T47D (cell line): ENCODE results near the gene FRMD4B.

Source experiments
- DNase-seq, 2 experiments: peaks; one replicate each; pipeline versions ENCODE4 v3.0.0 to v3.0.0-alpha.2; 2011 to 2012; ENCODE audit warnings: low read depth in 1 of 2, low spot score in 1 of 2
- JUND ChIP-seq: IDR thresholded peaks from 2 replicates; pipeline ENCODE4 v1.6.1; 2012; ENCODE audit warnings: low read depth
- in situ Hi-C: cut with HindIII; loops from 2 replicates; pipeline ENCODE4 v1.10.0; 2016; ENCODE audit warnings: low sequenced_read_pairs, low pct_unique_long_range_greater_than_20kb

FRMD4B gene

GRCh38 chr3:69130689-69131088 is 255.2 kb downstream of the FRMD4B start:
- no peak for DNase-seq
- TF ChIP-seq JUND, result no peak
- in situ Hi-C loops, result no loop called here

GRCh38 chr3:69129531-69129930 is 256.4 kb downstream of the FRMD4B start:
- no peak for TF ChIP-seq JUND
- in situ Hi-C loops, result no loop called here
- DNase-seq, result no peak

GRCh38 chr3:69128509-69128908 is 257.4 kb downstream of the FRMD4B start:
- no peak for DNase-seq
- in situ Hi-C loops, result no loop called here
- TF ChIP-seq JUND, result no peak

- no peak for TF ChIP-seq JUND
- in situ Hi-C loops, result no loop called here
These were observed 258.9 kb downstream of the FRMD4B start for GRCh38 chr3:69126999-69127398.

GRCh38 chr3:69126216-69126615 is 259.7 kb downstream of the FRMD4B start:
- no peak for DNase-seq
- no peak for TF ChIP-seq JUND
- in situ Hi-C loops, result no loop called here

More at GRCh38 chr3:69126999-69127398, 258.9 kb downstream of the FRMD4B start:
- no peak for DNase-seq

- in situ Hi-C loops, result no loop called here
- TF ChIP-seq JUND, result no peak
- DNase-seq, result no peak
These were observed 263.5 kb downstream of the FRMD4B start, which contains the start of gene LMOD3 for GRCh38 chr3:69122403-69122802. TSS of gene LMOD3 (minus strand) at chr3:69122595. CDS start at chr3:69122386, 209 bp downstream.

- in situ Hi-C loops, result no loop called here
- DNase-seq, result no peak
These were observed 263.9 kb downstream of the FRMD4B start for GRCh38 chr3:69121950-69122349.

GRCh38 chr3:69121513-69121912 is 264.4 kb downstream of the FRMD4B start:
- in situ Hi-C loops, result no loop called here
- no peak for TF ChIP-seq JUND
- DNase-seq, result no peak

More at GRCh38 chr3:69121950-69122349, 263.9 kb downstream of the FRMD4B start:
- TF ChIP-seq JUND, result no peak

- TF ChIP-seq JUND, result no peak
- peak; percentile 9 to 83 for DNase-seq
- in situ Hi-C loops, result no loop called here
These were observed 264.9 kb downstream of the FRMD4B start for GRCh38 chr3:69120879-69121464.
